Ecto neural progenitor cell (in vitro differentiated cells): ENCODE results near the gene CDC42.

Source experiments
- DNase-seq: peaks from one replicate; pipeline ENCODE4 v3.0.0-alpha.2; 2018; ENCODE audit warnings: low spot score

Gene CDC42

DNA sequence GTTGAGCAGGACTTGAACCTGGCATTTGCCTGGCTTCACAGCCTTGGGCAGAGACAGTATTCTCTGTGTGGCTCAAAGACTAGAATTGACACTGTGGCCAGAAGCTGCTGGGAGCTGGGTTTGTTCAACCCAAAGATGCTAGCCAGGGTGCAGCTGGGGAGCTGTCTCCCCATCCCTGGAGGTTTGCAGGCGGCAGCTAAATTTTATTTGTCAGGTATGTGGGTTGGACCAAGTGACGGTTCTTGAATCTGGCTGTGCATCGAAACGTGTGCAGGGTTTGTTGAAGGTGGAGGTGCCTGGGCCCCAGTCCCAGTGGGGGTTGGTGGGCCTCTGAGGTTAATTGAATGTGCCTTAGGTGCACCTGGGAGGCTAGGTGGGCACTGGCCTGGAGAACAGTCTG lies 78.6 kb downstream of the CDC42 start:
- DNase-seq = no peak

DNA sequence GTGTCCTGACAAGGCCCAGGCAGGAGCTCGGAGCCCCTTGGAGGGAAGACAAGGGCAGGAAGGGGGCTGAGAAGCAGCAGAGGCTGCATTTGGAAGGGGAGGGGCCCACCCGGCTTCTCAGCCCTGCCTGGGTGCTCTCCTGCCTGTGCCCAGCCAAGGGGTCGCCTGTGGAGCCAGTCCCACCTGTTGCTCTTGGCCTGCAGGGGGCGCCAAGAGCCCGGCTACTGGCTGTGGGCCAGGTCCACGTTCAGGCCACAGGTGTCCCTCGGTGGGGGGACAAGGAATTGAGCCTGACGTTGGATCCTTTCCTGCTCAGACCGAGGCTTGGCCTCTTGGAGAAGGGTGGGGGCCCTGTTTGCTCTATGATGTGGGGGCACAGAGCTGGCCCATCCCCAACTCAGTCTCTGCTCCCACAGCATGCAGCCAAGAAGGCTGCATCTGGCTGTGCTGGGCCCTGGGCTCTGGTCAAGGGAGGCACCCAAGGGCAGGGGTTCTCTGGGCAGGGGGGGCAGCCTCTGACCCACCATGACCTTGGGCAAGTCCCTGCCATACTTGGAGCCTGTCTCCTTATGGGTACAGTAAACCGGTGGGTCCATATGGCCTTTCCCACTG lies 79.5 kb downstream of the CDC42 start:
- DNase-seq = peak; percentile 81

DNA sequence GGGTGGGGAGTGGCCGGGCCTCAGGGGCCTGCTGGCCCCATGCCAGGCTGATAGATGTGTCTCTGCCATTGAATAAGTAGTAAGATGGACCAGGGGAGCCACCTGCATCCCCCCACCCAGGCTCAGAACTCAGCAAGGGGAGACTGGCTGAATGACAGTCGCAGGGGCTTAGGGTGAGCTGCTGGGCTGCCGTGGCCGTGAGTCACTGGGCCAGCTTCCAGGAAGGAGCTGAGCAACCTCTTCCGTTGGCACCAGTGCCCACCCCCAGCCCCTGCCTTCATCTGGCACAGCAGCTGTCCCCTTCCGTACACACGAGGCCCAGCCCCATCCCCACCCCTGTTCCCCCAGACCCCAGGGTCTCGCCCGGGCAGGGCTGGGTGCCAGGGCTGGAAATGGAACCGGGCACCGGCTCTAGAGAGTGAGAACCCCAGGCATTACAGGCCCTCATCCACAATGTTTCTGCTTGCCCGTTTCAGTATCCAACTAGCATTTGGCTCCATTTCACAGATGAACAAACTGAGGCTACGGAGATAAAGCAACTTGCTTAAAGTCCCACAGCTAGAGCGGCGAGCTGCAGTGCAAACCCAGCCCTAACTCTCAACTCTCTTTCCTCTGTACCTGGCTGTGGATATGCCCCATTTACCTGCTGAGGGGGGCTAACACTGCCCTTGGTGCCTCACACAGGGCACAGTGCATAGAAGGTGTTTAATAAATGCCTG lies 80.2 kb downstream of the CDC42 start:
- no peak for DNase-seq

DNA sequence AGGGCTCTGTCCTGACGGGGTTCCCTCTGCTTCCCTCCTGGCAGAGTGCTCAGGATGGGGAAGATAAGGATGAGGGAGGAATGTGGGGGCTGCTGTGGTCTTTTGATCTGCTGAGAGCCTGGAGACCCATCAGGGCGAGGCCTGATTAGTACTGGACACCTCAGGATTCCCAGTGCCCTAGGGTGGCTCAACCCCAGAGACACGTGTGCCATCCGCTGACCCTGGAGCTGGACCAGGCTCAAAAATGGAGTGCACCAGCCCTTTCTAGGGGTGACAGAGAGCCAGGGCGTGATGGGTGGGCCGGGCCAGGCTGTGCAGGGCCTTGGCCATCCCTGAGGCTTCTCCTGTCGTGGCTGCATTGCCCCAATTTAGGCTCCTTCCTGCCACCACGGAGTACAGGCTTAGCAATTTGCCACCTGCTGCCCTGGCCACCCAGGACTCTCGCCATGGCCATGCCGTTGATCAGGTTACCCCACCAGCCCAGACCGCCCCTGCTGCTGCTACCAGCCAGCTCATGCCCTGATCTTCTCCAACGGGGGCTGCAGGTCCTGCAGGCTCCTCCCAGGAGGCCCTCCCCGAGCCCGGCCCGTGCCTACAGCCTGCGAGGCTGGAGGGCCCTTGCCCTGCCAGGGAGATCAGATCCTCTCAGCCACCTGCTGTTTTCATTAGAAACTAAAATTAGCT lies 80.9 kb downstream of the CDC42 start:
- DNase-seq = no peak

DNA sequence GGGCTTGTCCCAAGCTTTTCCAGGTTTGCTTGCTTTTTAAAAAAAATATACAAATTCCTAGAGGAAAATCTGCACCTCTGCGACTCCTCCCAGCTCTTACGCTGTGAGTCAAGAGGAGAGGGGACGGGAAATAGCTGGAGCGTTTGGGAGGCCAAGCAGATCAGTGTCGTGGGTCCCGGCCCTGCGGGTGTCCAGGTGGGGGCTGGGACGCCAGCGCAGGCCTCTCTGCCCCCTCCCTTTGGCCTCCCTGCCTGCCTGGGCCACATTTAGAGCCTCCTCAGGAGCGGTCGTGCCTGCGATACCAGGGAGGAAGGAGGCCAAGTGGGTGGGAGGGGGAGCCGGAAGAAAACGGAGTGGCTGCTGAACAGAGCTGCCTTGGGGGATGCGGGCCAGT lies 81.4 kb downstream of the CDC42 start:
- DNase-seq = no peak

DNA sequence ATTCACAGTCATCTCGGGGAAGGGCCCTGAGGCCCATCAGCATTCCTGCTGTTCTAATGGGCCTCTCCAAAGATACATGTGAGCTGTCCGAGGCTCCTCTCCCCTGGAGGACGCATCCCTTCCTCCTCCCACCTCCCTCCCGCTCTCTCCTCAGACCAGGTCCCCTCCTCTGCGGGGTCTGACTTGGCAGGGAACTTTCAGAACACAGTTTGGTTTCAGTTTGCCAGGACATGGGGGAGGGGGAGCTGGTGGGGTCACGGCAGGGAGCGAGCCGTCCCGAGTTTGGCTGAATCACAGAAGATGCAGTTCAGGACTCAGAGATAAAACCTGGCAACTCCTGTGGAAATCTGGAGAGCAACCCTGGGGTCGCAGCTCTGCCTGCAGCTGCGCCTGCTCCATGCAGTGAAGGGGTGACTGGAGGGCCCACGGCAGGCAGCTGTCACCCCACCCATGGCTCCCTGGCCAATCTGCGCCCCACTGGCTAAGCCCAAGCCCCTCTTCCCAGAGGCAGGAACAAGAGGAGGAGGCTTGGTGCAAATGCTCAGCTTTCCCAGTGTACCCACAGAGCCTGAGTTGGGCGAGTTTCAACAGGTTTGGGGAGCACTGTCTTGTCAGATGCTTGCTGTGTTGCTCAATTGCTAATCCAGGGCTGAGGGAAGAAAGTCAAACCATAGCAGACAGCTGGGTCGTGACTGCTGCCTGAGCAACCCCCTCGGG lies 84.7 kb downstream of the CDC42 start:
- no peak for DNase-seq

DNA sequence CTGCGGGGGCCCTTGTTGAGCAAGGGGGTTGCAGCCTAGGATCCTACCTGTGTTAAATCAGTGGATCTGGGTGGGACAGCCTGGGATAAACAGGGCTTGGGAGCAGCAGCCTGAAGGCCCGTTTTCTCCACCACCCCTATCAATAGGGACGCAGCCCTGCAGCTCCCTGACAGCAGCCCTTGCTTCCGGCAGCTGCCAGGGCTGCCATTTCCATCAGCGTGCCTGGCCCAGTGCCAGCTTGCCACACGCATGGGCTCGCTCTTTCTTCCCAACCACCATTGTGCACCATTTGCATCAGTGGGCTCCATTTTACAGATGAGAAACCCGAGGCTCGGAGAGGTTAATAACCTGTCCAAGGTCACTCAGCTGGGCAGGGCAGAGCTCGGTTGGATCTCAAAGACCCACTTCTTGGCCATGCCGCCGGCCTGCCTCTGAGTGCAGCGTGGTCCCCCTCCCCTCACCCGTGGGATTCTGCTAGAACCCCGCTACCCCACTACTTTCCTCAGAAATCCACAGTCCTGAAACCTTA lies 86.6 kb downstream of the CDC42 start:
- DNase-seq = no peak

DNA sequence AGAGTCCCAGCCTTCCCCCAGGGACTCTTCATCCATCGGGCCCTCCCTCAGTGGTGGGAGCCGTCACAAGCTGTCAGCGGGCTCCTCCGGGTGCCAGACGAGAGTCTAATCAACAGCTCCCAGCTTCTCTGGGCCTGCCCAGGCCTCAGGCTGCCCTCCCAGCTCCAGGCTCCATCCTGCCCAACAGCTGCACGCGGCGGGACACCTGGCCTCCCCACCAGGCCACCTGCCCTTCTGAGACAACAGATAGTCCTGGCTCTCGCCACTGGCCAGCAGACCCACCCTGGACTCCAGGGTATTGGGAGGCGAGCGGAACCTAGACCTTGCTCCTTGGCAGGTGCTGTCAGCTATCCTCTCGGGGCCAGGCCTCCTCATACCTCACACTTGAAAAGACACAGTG lies 87.3 kb downstream of the CDC42 start:
- DNase-seq = no peak
